ENCODE results near the gene NXN. TPM values are rescaled to one million over a fixed set of nuclear protein-coding genes. Genes with fewer than 3 reads are reported as not detected.
"Not testable (repeated sequence)": the region's sequence is repeated elsewhere in the genome, so short reads cannot be mapped to it uniquely, and the experiment has no call there.

Gene NXN
- total RNA-seq, 3 donors from 2014 or later = 0.18 to 0.49 (median 0.18) TPM

GRCh38 chr17:978103-979093 is 1.2 kb downstream of the NXN start:
- peaks cover 17% of the 10 kb centered on the region for H3K4me1 Mint-ChIP-seq (ENCODE audit: low read depth)
- no peak for ATAC-seq
- DNase-seq = no peak
- H3K27me3 Mint-ChIP-seq (ENCODE audit: low read depth) = peaks cover 39% of the 10 kb centered on the region
- peak overlapping the region; percentile 75 for H3K4me3 Mint-ChIP-seq
- H3K9me3 Mint-ChIP-seq = no peaks in the 10 kb centered on the region
- no peaks in the 10 kb centered on the region for H3K36me3 Mint-ChIP-seq (ENCODE audit: insufficient read depth)

- Mint-ChIP-seq H3K4me3 (no peak overlapping the region), H3K9me3 (no peaks in the 10 kb centered on the region), H3K4me1 (ENCODE audit: low read depth) (peaks cover 17% of the 10 kb centered on the region), H3K27me3 (ENCODE audit: low read depth) (peaks cover 47% of the 10 kb centered on the region), H3K36me3 (ENCODE audit: insufficient read depth) (no peaks in the 10 kb centered on the region)
- ATAC-seq = no peak
- DNase-seq = no peak
Observed at GRCh38 chr17:977166-977565, 2.4 kb downstream of the NXN start.

- Mint-ChIP-seq H3K4me3 (no peak overlapping the region), H3K9me3 (no peaks in the 10 kb centered on the region)
- no peak for ATAC-seq
Observed at GRCh38 chr17:976312-976711, 3.3 kb downstream of the NXN start.

GRCh38 chr17:975371-975915 is 4.1 kb downstream of the NXN start:
- H3K27me3 Mint-ChIP-seq (ENCODE audit: low read depth) = peaks cover 54% of the 10 kb centered on the region
- ATAC-seq = no peak
- no peak for DNase-seq
- no peaks in the 10 kb centered on the region for H3K36me3 Mint-ChIP-seq (ENCODE audit: insufficient read depth)
- H3K4me3 Mint-ChIP-seq = no peak overlapping the region
- peaks cover 10% of the 10 kb centered on the region for H3K4me1 Mint-ChIP-seq (ENCODE audit: low read depth)
- no peaks in the 10 kb centered on the region for H3K9me3 Mint-ChIP-seq

More at GRCh38 chr17:976312-976711, 3.3 kb downstream of the NXN start:
- Mint-ChIP-seq H3K36me3 (ENCODE audit: insufficient read depth) (no peaks in the 10 kb centered on the region), H3K27me3 (ENCODE audit: low read depth) (peaks cover 48% of the 10 kb centered on the region), H3K4me1 (ENCODE audit: low read depth) (peaks cover 17% of the 10 kb centered on the region)
- DNase-seq = no peak

- not testable (repeated sequence) for H3K36me3 Mint-ChIP-seq (ENCODE audit: insufficient read depth); H3K4me1 Mint-ChIP-seq (ENCODE audit: low read depth); DNase-seq; H3K4me3 Mint-ChIP-seq; H3K9me3 Mint-ChIP-seq; ATAC-seq
- H3K27me3 Mint-ChIP-seq (ENCODE audit: low read depth) = peaks cover 60% of the 10 kb centered on the region
Observed at GRCh38 chr17:974778-975177, 4.8 kb downstream of the NXN start.

- no peaks in the 10 kb centered on the region for H3K36me3 Mint-ChIP-seq (ENCODE audit: insufficient read depth)
- H3K27me3 Mint-ChIP-seq (ENCODE audit: low read depth) = peaks cover 67% of the 10 kb centered on the region
- peaks cover 5% of the 10 kb centered on the region for H3K4me1 Mint-ChIP-seq (ENCODE audit: low read depth)
- H3K9me3 Mint-ChIP-seq = no peaks in the 10 kb centered on the region
- no peak for DNase-seq
- H3K4me3 Mint-ChIP-seq = no peak overlapping the region
- no peak for ATAC-seq
Observed at GRCh38 chr17:973053-973452, 6.5 kb downstream of the NXN start.

- H3K36me3 Mint-ChIP-seq (ENCODE audit: insufficient read depth); H3K4me1 Mint-ChIP-seq (ENCODE audit: low read depth); DNase-seq; ATAC-seq; H3K4me3 Mint-ChIP-seq; H3K9me3 Mint-ChIP-seq: not testable (repeated sequence)
- peaks cover 67% of the 10 kb centered on the region for H3K27me3 Mint-ChIP-seq (ENCODE audit: low read depth)
Observed at GRCh38 chr17:971861-972260, 7.7 kb downstream of the NXN start.

- ATAC-seq (no peak), DNase-seq (no peak)
- peaks cover 3% of the 10 kb centered on the region for H3K4me1 Mint-ChIP-seq (ENCODE audit: low read depth)
- H3K9me3 Mint-ChIP-seq = no peaks in the 10 kb centered on the region
- no peak overlapping the region for H3K4me3 Mint-ChIP-seq
- no peaks in the 10 kb centered on the region for H3K36me3 Mint-ChIP-seq (ENCODE audit: insufficient read depth)
- H3K27me3 Mint-ChIP-seq (ENCODE audit: low read depth) = peaks cover 53% of the 10 kb centered on the region
Observed at GRCh38 chr17:970364-970763, 9.2 kb downstream of the NXN start.

GRCh38 chr17:969811-970355 is 9.7 kb downstream of the NXN start:
- Mint-ChIP-seq H3K27me3 (ENCODE audit: low read depth) (peaks cover 48% of the 10 kb centered on the region), H3K36me3 (ENCODE audit: insufficient read depth) (no peaks in the 10 kb centered on the region), H3K4me1 (ENCODE audit: low read depth) (peaks cover 3% of the 10 kb centered on the region), H3K4me3 (no peak overlapping the region), H3K9me3 (no peaks in the 10 kb centered on the region)
- no peak for ATAC-seq
- DNase-seq = no peak

- DNase-seq (no peak), ATAC-seq (no peak)
- Mint-ChIP-seq H3K4me3 (no peak overlapping the region), H3K4me1 (ENCODE audit: low read depth) (peaks cover 3% of the 10 kb centered on the region), H3K9me3 (no peaks in the 10 kb centered on the region), H3K27me3 (ENCODE audit: low read depth) (peaks cover 45% of the 10 kb centered on the region), H3K36me3 (ENCODE audit: insufficient read depth) (no peaks in the 10 kb centered on the region)
Observed at GRCh38 chr17:968812-969730, 10.5 kb downstream of the NXN start.

GRCh38 chr17:967122-967521 is 12.5 kb downstream of the NXN start:
- Mint-ChIP-seq H3K36me3 (ENCODE audit: insufficient read depth) (no peaks in the 10 kb centered on the region), H3K4me1 (ENCODE audit: low read depth) (peaks cover 3% of the 10 kb centered on the region), H3K4me3 (no peak overlapping the region), H3K27me3 (ENCODE audit: low read depth) (peaks cover 43% of the 10 kb centered on the region), H3K9me3 (no peaks in the 10 kb centered on the region)
- ATAC-seq (no peak), DNase-seq (no peak)

- DNase-seq (no peak), ATAC-seq (no peak)
- Mint-ChIP-seq H3K36me3 (ENCODE audit: insufficient read depth) (no peaks in the 10 kb centered on the region), H3K4me1 (ENCODE audit: low read depth) (peaks cover 3% of the 10 kb centered on the region), H3K4me3 (no peak overlapping the region), H3K9me3 (no peaks in the 10 kb centered on the region), H3K27me3 (ENCODE audit: low read depth) (peaks cover 40% of the 10 kb centered on the region)
Observed at GRCh38 chr17:965311-965989, 14.1 kb downstream of the NXN start.

- Mint-ChIP-seq H3K36me3 (ENCODE audit: insufficient read depth) (no peaks in the 10 kb centered on the region), H3K9me3 (no peaks in the 10 kb centered on the region), H3K4me3 (no peak overlapping the region), H3K4me1 (ENCODE audit: low read depth) (no peaks in the 10 kb centered on the region), H3K27me3 (ENCODE audit: low read depth) (peaks cover 34% of the 10 kb centered on the region)
- ATAC-seq (no peak), DNase-seq (no peak)
Observed at GRCh38 chr17:964876-965275, 14.7 kb downstream of the NXN start.

Measured in activated T-cell treated with anti-CD3 and anti-CD28 coated beads, Interleukin-2, amount 50 U/mL, for 4 hours (primary cell).